NCI-H82 treated with DMSO at 0.1 percent for 48 hours (cell line): ENCODE results near the gene DZIP1.
"Not testable (repeated sequence)": the region's sequence is repeated elsewhere in the genome, so short reads cannot be mapped to it uniquely, and the experiment has no call there.

Source experiments
- DNase-seq: peaks from one replicate; lab custom pipeline; 2025; ENCODE audit not compliant: unreplicated experiment; lab: John Stamatoyannopoulos, UW

DZIP1 gene

GRCh38 chr13:95644601-95645052, at the start of gene DZIP1:
Gene DZIP1 (minus strand): TSS chr13:95644706. CDS start chr13:95642029, 2,677 bp downstream.
- peak; percentile 69 for DNase-seq

DNA sequence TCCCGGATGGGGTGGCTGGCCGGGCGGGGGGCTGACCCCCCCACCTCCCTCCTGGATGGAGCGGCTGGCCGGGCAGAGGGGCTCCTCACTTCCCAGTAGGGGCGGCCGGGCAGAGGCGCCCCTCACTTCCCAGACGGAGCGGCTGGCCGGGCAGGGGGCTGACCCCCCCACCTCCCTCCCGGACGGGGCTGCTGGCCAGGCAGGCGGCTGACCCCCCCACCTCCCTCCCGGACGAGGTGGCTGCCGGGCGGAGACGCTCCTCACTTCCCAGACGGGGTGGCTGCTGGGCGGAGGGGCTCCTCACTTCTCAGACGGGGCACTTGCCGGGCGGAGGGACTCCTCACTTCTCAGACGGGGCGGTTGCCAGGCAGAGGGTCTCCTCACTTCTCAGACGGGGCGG, 46.5 kb upstream of the DZIP1 start:
- not testable (repeated sequence) for DNase-seq

GRCh38 chr13:95689582-95689926, 45.0 kb upstream of the DZIP1 start:
- DNase-seq: no peak

GRCh38 chr13:95684960-95685359, 40.5 kb upstream of the DZIP1 start:
- DNase-seq: not testable (repeated sequence)

GRCh38 chr13:95684418-95684817, 39.9 kb upstream of the DZIP1 start:
- no peak for DNase-seq

GRCh38 chr13:95679722-95680121, 35.2 kb upstream of the DZIP1 start:
- no peak for DNase-seq

- no peak for DNase-seq
These were observed 34.5 kb upstream of the DZIP1 start for GRCh38 chr13:95678967-95679366.

DNA sequence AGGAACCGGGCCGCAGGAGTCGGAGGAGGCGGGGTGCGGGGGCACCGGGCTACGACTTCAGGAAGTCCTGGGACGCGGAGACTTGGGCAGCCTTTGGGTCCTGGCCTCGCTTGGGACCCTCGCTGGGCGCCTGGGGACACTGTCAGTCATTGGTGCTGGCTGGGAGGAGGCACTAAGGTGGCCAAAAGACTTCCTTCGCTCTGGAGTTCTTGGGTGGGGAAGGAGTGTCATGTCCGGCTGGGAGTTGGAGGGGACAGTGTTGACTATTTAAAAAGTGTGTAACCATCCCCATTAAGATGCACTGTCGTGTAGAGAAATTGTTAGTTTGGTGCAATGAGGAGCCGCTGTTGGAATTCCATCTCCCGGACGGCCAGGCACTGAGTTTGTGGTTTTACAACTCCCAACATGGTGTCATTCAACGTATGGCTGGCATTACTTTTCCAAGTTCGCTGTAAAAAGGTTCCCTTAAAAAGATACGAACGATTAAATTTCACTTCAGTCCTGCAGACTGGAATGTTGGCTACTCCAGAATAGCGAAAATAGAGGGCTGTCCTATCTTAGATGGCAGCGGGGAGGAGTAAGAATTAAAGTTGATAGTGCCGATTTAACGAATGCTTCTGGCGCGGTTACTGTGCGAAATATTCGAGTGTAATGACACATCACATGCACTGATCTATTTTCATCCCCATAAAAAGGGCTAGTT, 33.2 kb upstream of the DZIP1 start:
- no peak for DNase-seq

- peak; percentile 96 for DNase-seq
These were observed 32.5 kb upstream of the DZIP1 start, which contains the start of gene DNAJC3 for GRCh38 chr13:95676762-95677563. Gene DNAJC3 (plus strand): TSS chr13:95677139. CDS start chr13:95677256, 117 bp downstream.

DNA sequence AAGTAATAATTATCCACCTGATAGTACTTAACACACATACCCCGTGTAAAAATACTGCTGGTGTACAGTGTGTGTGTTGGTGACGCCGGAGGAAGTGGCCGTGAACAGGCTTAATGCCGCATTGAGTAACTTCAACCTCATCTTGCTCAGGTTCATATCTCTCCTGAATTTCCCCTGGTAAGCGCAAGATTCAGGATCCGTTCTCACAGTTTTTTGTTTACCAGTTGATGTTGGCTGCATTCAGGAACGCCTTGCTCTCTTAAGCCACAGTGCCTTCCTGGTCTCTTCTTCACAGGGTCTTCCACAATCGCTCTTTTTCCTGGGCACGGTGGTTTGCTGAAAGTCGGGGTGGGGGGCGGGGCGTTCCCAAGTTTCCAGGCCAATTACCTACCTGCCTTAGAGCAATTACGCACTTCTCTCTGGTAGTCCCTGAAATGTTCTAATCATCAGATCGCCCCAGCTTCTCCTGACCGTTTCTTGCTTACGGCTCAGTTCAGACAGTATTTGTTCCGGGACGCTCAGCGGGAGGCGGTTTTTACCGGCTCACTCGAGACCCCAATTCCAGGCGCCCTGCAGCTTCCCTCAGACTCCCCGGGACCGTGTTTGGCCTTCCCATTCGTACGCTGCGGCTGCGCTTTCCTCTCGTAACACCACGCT, 31.7 kb upstream of the DZIP1 start:
- peak; percentile 77 for DNase-seq

GRCh38 chr13:95671597-95671996, 27.1 kb upstream of the DZIP1 start:
- no peak for DNase-seq

DNA sequence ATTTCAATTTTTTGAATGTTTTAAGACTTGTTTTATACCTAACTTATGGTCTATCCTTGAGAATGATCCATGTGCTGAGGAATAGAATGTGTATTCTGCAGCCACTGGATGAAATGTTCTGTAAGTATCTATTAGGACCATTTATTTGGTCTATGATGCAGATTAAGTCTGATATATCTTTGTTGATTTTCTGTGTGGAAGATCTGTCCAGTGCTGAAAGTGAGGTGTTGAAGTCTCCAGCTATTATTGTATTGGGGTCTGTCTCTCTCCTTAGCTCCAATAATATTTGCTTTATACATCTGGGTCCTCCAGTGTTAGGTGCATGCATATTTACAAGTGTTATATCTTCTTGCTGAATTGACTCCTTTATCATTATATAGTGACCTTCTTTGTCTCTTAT, 22.7 kb upstream of the DZIP1 start:
- DNase-seq: not testable (repeated sequence)

- DNase-seq: no peak
These were observed 16.6 kb upstream of the DZIP1 start for GRCh38 chr13:95660981-95661581.

DNA sequence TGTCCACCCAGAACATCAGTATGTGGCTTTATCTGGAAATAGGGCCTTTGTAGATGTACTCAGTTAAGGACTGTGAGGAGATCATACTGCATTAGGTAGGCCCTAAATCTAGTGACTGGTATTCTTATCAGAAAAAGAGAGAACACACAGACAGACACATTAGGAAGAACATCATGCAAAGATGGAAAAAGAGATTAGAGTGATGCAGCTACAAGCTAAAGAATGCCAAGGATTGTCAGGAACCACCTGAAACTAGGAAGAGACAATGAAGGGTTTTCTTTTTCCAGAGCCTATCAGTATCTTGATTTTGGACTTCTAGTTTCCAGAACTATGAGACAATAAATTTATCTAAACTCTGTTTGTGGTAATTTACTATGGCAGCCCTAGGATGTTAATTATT, 15.0 kb upstream of the DZIP1 start:
- DNase-seq: no peak

DNA sequence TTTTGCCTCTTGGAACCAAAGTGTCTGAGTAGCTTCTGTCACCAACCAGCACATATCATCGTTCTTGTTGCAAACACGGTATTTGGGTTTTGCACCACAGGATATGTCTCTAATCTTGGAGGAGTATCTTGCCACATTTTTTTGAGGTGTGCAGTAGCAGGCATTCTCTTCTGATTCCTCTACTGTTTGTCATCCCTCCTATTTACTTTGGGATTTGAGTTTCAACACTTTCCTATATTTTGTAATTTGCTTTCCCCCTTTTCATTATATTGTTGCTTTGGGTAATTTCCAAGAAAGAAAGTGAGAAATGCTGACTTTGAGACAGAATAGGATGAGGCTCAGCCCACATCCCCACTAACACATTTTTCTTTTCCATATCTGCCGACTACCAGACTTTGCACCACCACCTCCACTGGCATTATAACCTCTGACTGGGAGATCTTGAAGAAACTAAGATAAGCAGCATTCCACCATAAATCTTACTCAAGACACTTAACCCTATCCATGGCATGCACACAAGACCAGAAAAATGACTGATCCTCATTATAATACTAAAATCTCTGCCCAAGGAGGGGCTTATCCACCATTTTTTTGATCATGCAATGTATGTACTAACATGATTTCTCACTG, 12.0 kb upstream of the DZIP1 start:
- no peak for DNase-seq

GRCh38 chr13:95652821-95653220, 8.3 kb upstream of the DZIP1 start:
- no peak for DNase-seq

DNA sequence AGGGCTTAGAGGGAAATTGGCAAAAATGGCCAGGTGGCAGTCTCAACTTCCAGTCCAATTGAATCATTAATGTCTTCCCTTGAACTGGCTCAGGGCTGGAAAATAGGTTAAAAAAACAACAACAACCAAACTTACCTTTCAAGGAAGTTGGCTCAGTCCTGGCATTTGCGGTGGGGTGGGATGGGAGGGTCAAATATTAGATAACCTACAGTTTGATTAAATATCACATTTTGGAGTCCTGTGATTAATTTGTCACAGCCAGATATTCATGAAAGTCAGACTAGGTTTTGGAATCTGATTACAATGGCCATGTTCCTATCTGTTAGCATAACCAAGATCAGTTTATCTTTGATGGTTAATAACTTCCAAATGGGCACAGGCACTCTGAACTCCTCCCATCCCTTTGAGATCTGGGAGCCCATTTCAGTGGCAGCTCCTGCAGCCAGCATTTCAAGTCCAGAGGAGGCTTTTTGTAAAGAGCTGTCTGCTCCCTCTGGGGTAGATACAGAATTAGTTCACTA, 7.8 kb upstream of the DZIP1 start:
- no peak for DNase-seq

GRCh38 chr13:95650696-95651095, 6.2 kb upstream of the DZIP1 start:
- DNase-seq: no peak

DNA sequence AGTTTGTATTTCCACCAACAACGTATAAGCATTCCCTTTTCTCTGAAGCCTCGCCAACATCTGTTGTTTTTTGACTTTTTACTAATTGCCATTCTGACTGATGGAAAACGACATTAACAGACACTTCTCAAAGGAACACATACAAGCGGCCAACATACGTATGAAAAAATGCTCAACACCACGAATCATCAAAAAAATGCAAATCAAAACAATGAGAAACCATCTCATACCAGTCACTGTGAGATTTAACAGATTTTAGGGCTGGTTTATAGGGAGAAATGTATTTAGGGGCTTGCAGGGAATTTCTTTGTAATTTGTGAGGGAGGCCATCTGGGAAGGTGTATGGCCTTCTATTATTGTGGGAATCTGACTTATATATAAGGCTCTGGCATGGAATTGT, 2.8 kb upstream of the DZIP1 start:
- no peak for DNase-seq

DNA sequence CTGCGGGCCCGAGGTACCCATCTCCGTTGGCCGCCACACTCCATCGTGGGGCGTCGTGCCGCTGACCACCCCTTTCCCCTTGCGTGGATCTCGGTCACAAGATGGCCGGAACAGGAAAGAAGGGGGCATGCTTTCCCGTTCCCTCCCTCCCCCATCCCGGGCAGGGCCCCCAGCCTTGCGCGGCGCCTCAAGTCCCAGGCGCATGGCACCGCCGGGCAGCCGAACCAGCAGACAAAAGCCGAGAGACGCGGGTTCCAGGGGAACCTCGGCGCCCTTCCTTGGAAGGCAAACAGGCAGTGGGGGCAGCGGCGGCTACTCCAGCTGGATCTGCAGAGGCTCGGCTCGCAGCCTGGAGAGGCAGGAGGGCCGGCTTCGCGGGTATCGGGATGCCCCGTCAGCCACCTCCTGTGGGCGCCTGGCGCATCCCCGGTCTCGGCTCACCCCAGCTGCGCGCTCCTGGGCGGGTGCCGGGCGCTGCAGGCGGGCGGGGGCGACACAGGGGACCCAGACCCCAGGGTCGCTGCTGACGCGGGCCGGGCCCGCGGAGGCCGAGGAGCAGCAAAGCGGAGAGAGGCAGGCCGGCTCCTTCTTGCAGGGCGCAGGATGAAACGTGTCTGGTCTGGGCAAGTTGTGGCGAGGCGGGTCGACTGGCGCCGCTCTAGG, 439 bp downstream of the DZIP1 start:
- DNase-seq: no peak
